AG09319 (cell line): Measurements from ENCODE around the gene PCBP4.

Experiments used
- DNase-seq: peaks from one replicate; pipeline ENCODE4 v3.0.0-alpha.2; 2010; ENCODE audit warnings: low read depth; ENCODE audit errors: extremely low read depth
- CTCF ChIP-seq: IDR thresholded peaks from 2 replicates; pipeline ENCODE4 v1.5.1; 2011; ENCODE audit warnings: low read depth, mild to moderate bottlenecking, inconsistent platforms, low read length, moderate library complexity

PCBP4 gene

GRCh38 chr3:51962854-51963530 is 4.3 kb downstream of the PCBP4 start:
- no peak for TF ChIP-seq CTCF
- no peak for DNase-seq

- TF ChIP-seq CTCF, result no peak
- DNase-seq, result no peak
These were observed 5.4 kb downstream of the PCBP4 start for GRCh38 chr3:51961602-51962569.

- no peak for TF ChIP-seq CTCF
- DNase-seq, result no peak
These were observed 6.2 kb downstream of the PCBP4 start for GRCh38 chr3:51961011-51961410.

- no peak for DNase-seq
- TF ChIP-seq CTCF, result no peak
These were observed 6.9 kb downstream of the PCBP4 start for GRCh38 chr3:51960386-51960785.

GRCh38 chr3:51959651-51960050 is 7.6 kb downstream of the PCBP4 start:
- no peak for TF ChIP-seq CTCF
- DNase-seq, result no peak

GRCh38 chr3:51958603-51959521 is 8.4 kb downstream of the PCBP4 start:
- no peak for TF ChIP-seq CTCF
- DNase-seq, result no peak
